ENCODE data around the gene C4A. TPM values are rescaled to one million over a fixed set of nuclear protein-coding genes. Genes with fewer than 3 reads are reported as not detected.

C4A gene
- total RNA-seq, 1 donor from 2014 or later, result 175 TPM

GRCh38 chr6:31948306-31948705, 33.6 kb upstream of the C4A start:
- H3K36me3 ChIP-seq, result peaks cover 59% of the 10 kb centered on the region
- intact Hi-C loops (cut with DNase I), result no loop called here
- H3K4me3 ChIP-seq, result no peak overlapping the region
- no peaks in the 10 kb centered on the region for H3K27me3 ChIP-seq (ENCODE audit: low read depth)
- no peak for DNase-seq
- H3K9me3 ChIP-seq, result no peaks in the 10 kb centered on the region
- no peak for ATAC-seq
- no peak for TF ChIP-seq CTCF (IDR thresholded peaks at IDR 0.05)
- no peak overlapping the region for H3K27ac ChIP-seq
- peaks cover 20% of the 10 kb centered on the region for H3K4me1 ChIP-seq

- H3K36me3 ChIP-seq, result peaks cover 59% of the 10 kb centered on the region
- intact Hi-C loops (cut with DNase I), result no loop called here
- TF ChIP-seq CTCF (IDR thresholded peaks at IDR 0.05), result no peak
- H3K9me3 ChIP-seq, result no peaks in the 10 kb centered on the region
- no peak for DNase-seq
- H3K4me1 ChIP-seq, result peaks cover 20% of the 10 kb centered on the region
- no peak overlapping the region for H3K4me3 ChIP-seq
- no peak for ATAC-seq
- H3K27me3 ChIP-seq (ENCODE audit: low read depth), result no peaks in the 10 kb centered on the region
- no peak overlapping the region for H3K27ac ChIP-seq
Observed at GRCh38 chr6:31948753-31949413, 33.0 kb upstream of the C4A start.

GRCh38 chr6:31949926-31950548, 31.8 kb upstream of the C4A start:
- no peak overlapping the region for H3K4me3 ChIP-seq
- peaks cover 61% of the 10 kb centered on the region for H3K36me3 ChIP-seq
- intact Hi-C loops (cut with DNase I), result no loop called here
- H3K27me3 ChIP-seq (ENCODE audit: low read depth), result no peaks in the 10 kb centered on the region
- no peak for ATAC-seq
- no peak for TF ChIP-seq CTCF (IDR thresholded peaks at IDR 0.05)
- peaks cover 16% of the 10 kb centered on the region for H3K4me1 ChIP-seq
- H3K27ac ChIP-seq, result no peak overlapping the region
- H3K9me3 ChIP-seq, result no peaks in the 10 kb centered on the region
- DNase-seq, result no peak

- H3K9me3 ChIP-seq, result no peaks in the 10 kb centered on the region
- H3K36me3 ChIP-seq, result peaks cover 81% of the 10 kb centered on the region
- H3K4me1 ChIP-seq, result peaks cover 2% of the 10 kb centered on the region
- peak; percentile 76 for TF ChIP-seq CTCF (IDR thresholded peaks at IDR 0.05)
- no peaks in the 10 kb centered on the region for H3K27me3 ChIP-seq (ENCODE audit: low read depth)
- intact Hi-C loops (cut with DNase I), result no loop called here
- ATAC-seq, result peak; percentile 76 to 84
- DNase-seq, result peak; percentile 81
- H3K4me3 ChIP-seq, result no peak overlapping the region
- H3K27ac ChIP-seq, result peak overlapping the region; percentile 46
Observed at GRCh38 chr6:31952140-31952805, 29.6 kb upstream of the C4A start.

GRCh38 chr6:31952890-31953289, 29.0 kb upstream of the C4A start:
- Histone ChIP-seq H3K27me3 (ENCODE audit: low read depth) (no peaks in the 10 kb centered on the region), H3K36me3 (peaks cover 76% of the 10 kb centered on the region), H3K9me3 (no peaks in the 10 kb centered on the region), H3K4me3 (no peak overlapping the region), H3K27ac (no peak overlapping the region), H3K4me1 (peaks cover 8% of the 10 kb centered on the region)
- ATAC-seq (no peak), DNase-seq (no peak)
- TF ChIP-seq CTCF (IDR thresholded peaks at IDR 0.05), result no peak
- intact Hi-C loops (cut with DNase I), result no loop called here
